HG03442 (cell line): Measurements from ENCODE around the gene SORBS1.

Source experiments
- ATAC-seq: cut with Tn5 transposase; IDR thresholded peaks from one replicate; pipeline ENCODE4 v1.9.1; 2021; ENCODE audit warnings: mild to moderate bottlenecking, moderate library complexity; ENCODE audit not compliant: unreplicated experiment

Gene SORBS1

GRCh38 chr10:95395947-95396449, 165.2 kb downstream of the SORBS1 start:
- ATAC-seq, result no peak

GRCh38 chr10:95394161-95394880, 166.8 kb downstream of the SORBS1 start:
- peak; percentile 65 for ATAC-seq

GRCh38 chr10:95392681-95393164, 168.4 kb downstream of the SORBS1 start:
- ATAC-seq, result peak; percentile 41

GRCh38 chr10:95392217-95392584, 169.0 kb downstream of the SORBS1 start:
- ATAC-seq, result no peak

GRCh38 chr10:95391581-95392216, 169.5 kb downstream of the SORBS1 start:
- ATAC-seq, result no peak

- no peak for ATAC-seq
These were observed 170.0 kb downstream of the SORBS1 start for GRCh38 chr10:95391164-95391563.

- ATAC-seq, result no peak
These were observed 171.2 kb downstream of the SORBS1 start for GRCh38 chr10:95389982-95390381.

- ATAC-seq, result no peak
These were observed 172.0 kb downstream of the SORBS1 start for GRCh38 chr10:95389176-95389575.

- ATAC-seq, result no peak
These were observed 172.6 kb downstream of the SORBS1 start for GRCh38 chr10:95388539-95388938.

GRCh38 chr10:95388109-95388471, 173.1 kb downstream of the SORBS1 start:
- no peak for ATAC-seq

- ATAC-seq, result peak; percentile 41
These were observed 177.0 kb downstream of the SORBS1 start for GRCh38 chr10:95384011-95384704.

GRCh38 chr10:95382596-95382995, 178.6 kb downstream of the SORBS1 start:
- ATAC-seq, result no peak

GRCh38 chr10:95382174-95382573, 179.0 kb downstream of the SORBS1 start:
- no peak for ATAC-seq

- no peak for ATAC-seq
These were observed 183.2 kb downstream of the SORBS1 start for GRCh38 chr10:95377950-95378349.

GRCh38 chr10:95375418-95375817, 185.8 kb downstream of the SORBS1 start:
- ATAC-seq, result no peak

- ATAC-seq, result peak; percentile 97
These were observed 186.5 kb downstream of the SORBS1 start for GRCh38 chr10:95374597-95375209.

GRCh38 chr10:95373660-95374059, 187.5 kb downstream of the SORBS1 start:
- ATAC-seq, result no peak

- no peak for ATAC-seq
These were observed 196.8 kb downstream of the SORBS1 start for GRCh38 chr10:95364342-95364741.

GRCh38 chr10:95363303-95363912, 197.8 kb downstream of the SORBS1 start:
- ATAC-seq, result peak; percentile 77

- ATAC-seq, result peak; percentile 45
These were observed 201.0 kb downstream of the SORBS1 start for GRCh38 chr10:95360122-95360714.
